ENCODE data around the gene NDUFB1. TPM values are rescaled to one million over a fixed set of nuclear protein-coding genes. Genes with fewer than 3 reads are reported as not detected.

NDUFB1 gene
- total and polyA plus RNA-seq, 2 of the 4 experiments (the other 2 are of a cell fraction): 32.1 to 333 TPM

DNA sequence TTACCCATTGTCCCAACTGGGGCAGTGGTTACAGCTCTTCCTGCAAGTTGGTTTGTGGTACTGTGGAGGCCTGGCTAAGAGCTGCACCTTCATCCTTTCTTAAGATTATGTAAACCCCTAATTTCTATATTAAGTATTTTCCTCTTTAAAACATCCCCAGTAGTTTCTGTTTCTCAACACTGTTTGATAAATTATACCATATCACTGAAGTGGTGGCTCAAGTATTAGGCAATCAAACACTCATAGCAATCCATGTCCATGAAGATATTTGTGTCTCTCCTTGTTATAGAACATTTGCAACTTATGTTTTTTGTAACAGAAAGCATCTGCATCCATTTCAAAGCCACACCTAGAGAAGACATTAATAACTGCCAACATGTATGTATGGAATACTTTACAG, 47.0 kb downstream of the NDUFB1 start:
- no peak overlapping the region for H2BK5ac ChIP-seq (ENCODE audit: low read depth, low read length, poor library complexity, severe bottlenecking)
- peak; percentile 7 for DNase-seq
- CTCF ChIA-PET: no interaction called here

More for the DNA sequence above, 47.0 kb downstream of the NDUFB1 start:
- Histone ChIP-seq H4K20me1 (ENCODE audit: insufficient read depth, low read length) (no peaks in the 10 kb centered on the region), H3K4me2 (ENCODE audit: low read depth, low read length) (no peak overlapping the region), H3K18ac (ENCODE audit: low read depth, low read length) (no peak overlapping the region), H3K14ac (replicated peaks; ENCODE audit: low read depth, low read length) (no peak overlapping the region), H4K91ac (ENCODE audit: insufficient read depth, low read depth, low read length) (no peak overlapping the region), H3K56ac (ENCODE audit: extremely low read depth, insufficient read depth, low read length) (no peak overlapping the region), H3K23ac (ENCODE audit: low read depth, low read length) (no peak overlapping the region), H2BK20ac (ENCODE audit: low read depth, low read length) (no peak overlapping the region), H2AFZ (replicated peaks; ENCODE audit: low read length, poor library complexity) (no peak overlapping the region), H3K9me1 (ENCODE audit: insufficient read depth, low read length) (no peaks in the 10 kb centered on the region), H4K5ac (ENCODE audit: low read depth, low read length) (no peak overlapping the region), H3K4me1 (ENCODE audit: control insufficient read depth, insufficient read depth, low read length) (peaks cover 3% of the 10 kb centered on the region; the same call in 1 of the 2 replicates), H2BK120ac (ENCODE audit: low read depth, low read length) (no peak overlapping the region), H3K9me3 (ENCODE audit: control insufficient read depth, insufficient read depth, low read length) (no peaks in the 10 kb centered on the region), H4K8ac (ENCODE audit: low read depth in 2 of 2, low read length in 2 of 2) (no peak overlapping the region), H3K4ac (ENCODE audit: low read depth, low read length) (no peak overlapping the region), H2BK15ac (ENCODE audit: low read depth, low read length) (no peak overlapping the region), H2AK9ac (replicated peaks; ENCODE audit: low read depth, low read length, poor library complexity) (no peak overlapping the region), H3K79me1 (ENCODE audit: low read depth in 1 of 2, low read length in 2 of 2) (no peaks in the 10 kb centered on the region; a peak in 1 of 4 replicates), H3K9ac (ENCODE audit: low read depth, low read length) (no peak overlapping the region), H3K27ac (ENCODE audit: insufficient read depth, low read length) (no peak overlapping the region), H3K4me3 (ENCODE audit: insufficient read depth, low read depth, low read length) (no peak overlapping the region), H3K27me3 (ENCODE audit: control insufficient read depth, insufficient read depth, low read length) (no peaks in the 10 kb centered on the region), H3K36me3 (ENCODE audit: control insufficient read depth, insufficient read depth, low read length) (peaks cover 19% of the 10 kb centered on the region), H2AK5ac (ENCODE audit: low read depth, low read length) (no peak overlapping the region)
- dilution Hi-C loops (cut with HindIII; ENCODE audit: low sequenced_read_pairs, unreplicated experiment) (no loop called here), in situ Hi-C loops (cut with MboI; ENCODE audit: low sequenced_read_pairs) (no loop called here), intact Hi-C loops (cut with micrococcal nuclease) (no loop called here)
- TF ChIP-seq MAZ (IDR thresholded peaks at IDR 0.05; ENCODE audit: borderline replicate concordance, low read depth, low read length): no peak
- peak; percentile 47; the same call in 1 of the 2 replicates for TF ChIP-seq CEBPB (IDR thresholded peaks at IDR 0.05; ENCODE audit: low read depth, low read length)
- no peak for TF ChIP-seq MXI1 (IDR thresholded peaks at IDR 0.05; ENCODE audit: borderline replicate concordance, low read depth, low read length)
- TF ChIP-seq BHLHE40 (IDR thresholded peaks at IDR 0.05; ENCODE audit: low read depth, low read length): no peak
- POLR2A ChIA-PET (ENCODE audit: unreplicated experiment): no interaction called here
- no TSS peak for BruUV-seq (replicated peaks)
- no peak for ATAC-seq (ENCODE audit: low read depth)

Other genes with a start within 250 kb of the NDUFB1 start
- gene FBLN5, start 174.0 kb downstream of the NDUFB1 start, total RNA-seq (2012; rRNA removed): 9.7 and 10.6 TPM in 2 replicates
- 68.1 and 76.4 TPM in 2 replicates for gene FBLN5, start 174.0 kb downstream of the NDUFB1 start, polyA plus RNA-seq (2012; rRNA removed)
- gene TRIP11, start 81.6 kb downstream of the NDUFB1 start, total RNA-seq (2012; rRNA removed): 53.0 and 83.5 TPM in 2 replicates
- 6.8 and 7.5 TPM in 2 replicates for gene TRIP11, start 81.6 kb downstream of the NDUFB1 start, polyA plus RNA-seq (2012; rRNA removed)
- 9.0 and 38.3 TPM in 2 replicates for gene ATXN3, start 15.1 kb downstream of the NDUFB1 start, total RNA-seq (2012; rRNA removed)
- 12.0 and 13.9 TPM in 2 replicates for gene ATXN3, start 15.1 kb downstream of the NDUFB1 start, polyA plus RNA-seq (2012; rRNA removed)
- 30.6 and 51.7 TPM in 2 replicates for gene CPSF2, start 263 bp upstream of the NDUFB1 start, total RNA-seq (2012; rRNA removed)
- gene CPSF2, start 263 bp upstream of the NDUFB1 start, polyA plus RNA-seq (2012; rRNA removed): 13.6 and 18.5 TPM in 2 replicates
- under 0.01 TPM in 1 of 2 replicates, not detected in the other for gene SLC24A4, start 201.5 kb upstream of the NDUFB1 start, total RNA-seq (2012; rRNA removed)
- not detected in 2 replicates for gene SLC24A4, start 201.5 kb upstream of the NDUFB1 start, polyA plus RNA-seq (2012; rRNA removed)

Measured in IMR-90 (cell line).